ENCODE results near the gene EDC4. TPM values are rescaled to one million over a fixed set of nuclear protein-coding genes. Genes with fewer than 3 reads are reported as not detected.
A peak's percentile ranks its signal among the peaks of the same experiment; 100 is the strongest.

Gene EDC4
- total and polyA plus RNA-seq, 2 of the 13 experiments (the other 11 are each of a cell fraction or from before 2014, with no cell fraction given), result 51.4 to 59.1 TPM

DNA sequence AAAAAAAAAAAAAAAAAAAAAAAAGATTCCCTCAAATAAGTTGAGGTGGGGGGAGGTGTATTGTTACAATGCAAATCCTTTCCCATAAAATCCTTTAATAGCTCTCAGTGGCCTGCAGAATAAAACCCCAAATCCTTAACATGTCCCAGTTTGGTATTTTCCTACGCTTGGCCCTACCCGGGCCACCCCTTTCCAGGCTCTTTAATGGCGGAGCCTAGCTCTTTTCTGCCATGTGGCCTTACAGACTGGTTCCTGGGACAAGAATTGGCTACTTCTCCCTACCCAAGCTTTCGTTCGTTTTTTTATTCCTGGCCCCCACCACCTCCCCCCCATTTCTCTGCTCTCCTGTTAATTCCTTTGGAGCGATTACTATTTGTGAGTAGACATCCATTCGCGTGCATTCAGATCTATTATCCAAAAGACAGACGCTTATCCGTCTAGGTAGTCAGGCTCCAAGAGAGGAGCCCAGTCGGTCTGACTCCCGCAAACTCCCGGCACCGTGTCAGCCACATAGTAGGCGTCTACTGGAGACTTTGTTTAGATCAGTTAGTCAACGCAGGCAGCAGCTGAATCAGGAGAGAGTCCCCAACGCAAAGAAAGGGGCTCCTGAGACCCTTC, 31.5 kb upstream of the EDC4 start (continued):
- peak; percentile 81; the same call in 1 of the 2 replicates for TF ChIP-seq ZNF746 (CRISPR knock-in tag; IDR thresholded peaks at IDR 0.05)
- TF ChIP-seq ZNF577 (CRISPR knock-in tag; IDR thresholded peaks at IDR 0.05; ENCODE audit: borderline replicate concordance, low read depth), result no peak
- TF ChIP-seq ZNF784 (CRISPR knock-in tag; IDR thresholded peaks at IDR 0.05; ENCODE audit: borderline replicate concordance), result no peak
- no peak for TF ChIP-seq ZNF562 (CRISPR knock-in tag; IDR thresholded peaks at IDR 0.05; ENCODE audit: borderline replicate concordance)
- TF ChIP-seq TCF7L2 (IDR thresholded peaks at IDR 0.05; ENCODE audit: low read depth, low read length), result no peak
- TF ChIP-seq AGO1 (IDR thresholded peaks at IDR 0.05; ENCODE audit: low read depth, low read length, poor library complexity, severe bottlenecking), result no peak
- no peak for TF ChIP-seq ZBTB8A (CRISPR knock-in tag; IDR thresholded peaks at IDR 0.05; ENCODE audit: borderline replicate concordance, low read depth)
- TF ChIP-seq, protein P1, sequence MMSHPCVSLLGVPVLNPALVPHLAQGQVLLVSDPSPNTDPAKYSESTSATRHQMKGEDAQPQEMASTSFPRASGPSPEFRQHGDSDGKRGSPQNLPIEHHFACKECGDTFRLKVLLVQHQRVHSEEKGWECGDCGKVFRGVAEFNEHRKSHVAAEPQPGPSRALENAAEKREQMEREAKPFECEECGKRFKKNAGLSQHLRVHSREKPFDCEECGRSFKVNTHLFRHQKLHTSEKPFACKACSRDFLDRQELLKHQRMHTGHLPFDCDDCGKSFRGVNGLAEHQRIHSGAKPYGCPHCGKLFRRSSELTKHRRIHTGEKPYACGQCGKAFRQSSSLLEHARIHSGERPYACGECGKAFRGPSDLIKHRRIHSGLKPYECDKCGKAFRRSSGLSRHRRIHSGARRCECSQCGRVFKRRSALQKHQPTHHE (CRISPR knock-in tag; IDR thresholded peaks at IDR 0.05; ENCODE audit: borderline replicate concordance), result 0 out of 2 replicates have a peak, but pooled peaks have one; percentile 1
- TF ChIP-seq ZNF205 (CRISPR knock-in tag; IDR thresholded peaks at IDR 0.05), result no peak
- no peak for TF ChIP-seq MYPOP (CRISPR knock-in tag; IDR thresholded peaks at IDR 0.05)
- 0 out of 2 replicates have a peak, but pooled peaks have one; percentile 6 for TF ChIP-seq CCDC6 (CRISPR knock-in tag; IDR thresholded peaks at IDR 0.05)
- no peak for TF ChIP-seq RBM39 (IDR thresholded peaks at IDR 0.05; ENCODE audit: low read depth, low read length, poor library complexity, severe bottlenecking)
- TF ChIP-seq MYC (CRISPR knock-in tag; IDR thresholded peaks at IDR 0.05; ENCODE audit: borderline replicate concordance), result no peak
- no peak for TF ChIP-seq ZNF615 (CRISPR knock-in tag; IDR thresholded peaks at IDR 0.05; ENCODE audit: borderline replicate concordance)
- TF ChIP-seq ZNF354B (CRISPR knock-in tag; IDR thresholded peaks at IDR 0.05), result no peak
- no peak for TF ChIP-seq ZSCAN12 (CRISPR knock-in tag; IDR thresholded peaks at IDR 0.05)
- TF ChIP-seq, protein P2, sequence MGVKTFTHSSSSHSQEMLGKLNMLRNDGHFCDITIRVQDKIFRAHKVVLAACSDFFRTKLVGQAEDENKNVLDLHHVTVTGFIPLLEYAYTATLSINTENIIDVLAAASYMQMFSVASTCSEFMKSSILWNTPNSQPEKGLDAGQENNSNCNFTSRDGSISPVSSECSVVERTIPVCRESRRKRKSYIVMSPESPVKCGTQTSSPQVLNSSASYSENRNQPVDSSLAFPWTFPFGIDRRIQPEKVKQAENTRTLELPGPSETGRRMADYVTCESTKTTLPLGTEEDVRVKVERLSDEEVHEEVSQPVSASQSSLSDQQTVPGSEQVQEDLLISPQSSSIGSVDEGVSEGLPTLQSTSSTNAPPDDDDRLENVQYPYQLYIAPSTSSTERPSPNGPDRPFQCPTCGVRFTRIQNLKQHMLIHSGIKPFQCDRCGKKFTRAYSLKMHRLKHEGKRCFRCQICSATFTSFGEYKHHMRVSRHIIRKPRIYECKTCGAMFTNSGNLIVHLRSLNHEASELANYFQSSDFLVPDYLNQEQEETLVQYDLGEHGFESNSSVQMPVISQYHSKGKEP (CRISPR knock-in tag; IDR thresholded peaks at IDR 0.05), result no peak
- TF ChIP-seq ZNF775 (CRISPR knock-in tag; IDR thresholded peaks at IDR 0.05; ENCODE audit: borderline replicate concordance), result no peak
- TF ChIP-seq ZNF678 (CRISPR knock-in tag; IDR thresholded peaks at IDR 0.05), result no peak
- 0 out of 2 replicates have a peak, but pooled peaks have one; percentile 50 for TF ChIP-seq ZFP82 (CRISPR knock-in tag; IDR thresholded peaks at IDR 0.05; ENCODE audit: borderline replicate concordance)
- TF ChIP-seq, protein P3, sequence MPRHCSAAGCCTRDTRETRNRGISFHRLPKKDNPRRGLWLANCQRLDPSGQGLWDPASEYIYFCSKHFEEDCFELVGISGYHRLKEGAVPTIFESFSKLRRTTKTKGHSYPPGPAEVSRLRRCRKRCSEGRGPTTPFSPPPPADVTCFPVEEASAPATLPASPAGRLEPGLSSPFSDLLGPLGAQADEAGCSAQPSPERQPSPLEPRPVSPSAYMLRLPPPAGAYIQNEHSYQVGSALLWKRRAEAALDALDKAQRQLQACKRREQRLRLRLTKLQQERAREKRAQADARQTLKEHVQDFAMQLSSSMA (CRISPR knock-in tag; IDR thresholded peaks at IDR 0.05), result no peak
